ENCODE data around the gene HOXC6.

HOXC6 gene

GRCh38 chr12:53992377-53992889 is 35.8 kb upstream of the HOXC6 start:
- H3K4me1 ChIP-seq (ENCODE audit: control insufficient read depth, insufficient read depth, low read length): peaks cover 5% of the 10 kb centered on the region; the same call in 1 of the 2 replicates

DNA sequence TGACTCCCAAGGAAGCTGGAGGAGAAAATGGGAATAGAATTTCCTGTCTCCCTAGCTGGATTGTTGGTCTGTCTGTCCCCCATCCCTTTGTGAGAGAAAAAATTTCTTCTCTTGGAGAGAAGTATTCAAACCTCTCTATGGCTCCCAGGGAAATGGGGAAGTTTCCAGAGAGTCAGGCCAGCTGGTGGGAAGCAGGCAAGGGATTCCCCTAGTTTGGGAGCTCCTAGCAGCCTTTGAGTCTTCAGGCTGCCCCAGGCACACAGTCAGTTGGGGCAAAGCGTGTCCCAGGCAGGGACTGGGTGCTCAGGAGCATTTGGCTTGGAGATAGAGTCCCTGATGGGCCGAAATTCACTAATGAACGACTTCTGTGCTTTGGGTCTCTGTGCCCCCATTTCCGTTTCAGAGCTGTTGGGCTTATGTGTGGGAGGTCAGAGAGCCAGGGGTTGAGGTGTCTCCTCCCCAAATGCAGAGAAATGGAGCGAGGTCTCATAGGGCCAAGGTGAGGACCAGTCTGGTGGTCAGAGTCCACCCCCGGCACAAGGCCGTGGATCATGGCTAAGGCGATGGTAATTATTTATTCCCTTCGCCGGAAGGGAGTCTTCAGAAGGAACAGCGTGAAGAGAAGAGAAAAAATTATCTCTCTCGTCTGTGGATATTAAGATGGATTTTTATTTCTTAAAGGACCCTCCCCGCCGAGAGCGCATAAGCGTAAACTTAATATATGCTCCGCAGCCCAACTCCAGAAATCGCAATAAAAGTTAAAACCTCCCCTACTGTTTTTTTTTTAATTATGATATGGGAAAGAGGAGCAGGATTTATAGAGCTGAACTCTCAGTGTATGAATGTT is 34.9 kb upstream of the HOXC6 start:
- peak overlapping the region; percentile 51 for H3K9ac ChIP-seq (ENCODE audit: low read length)
- H3K27ac ChIP-seq (ENCODE audit: low read depth, low read length): no peak overlapping the region
- H3K4me1 ChIP-seq (ENCODE audit: control insufficient read depth, insufficient read depth, low read length): peaks cover 5% of the 10 kb centered on the region; the same call in 1 of the 2 replicates
- H3K36me3 ChIP-seq (ENCODE audit: control insufficient read depth, insufficient read depth, low read length): no peaks in the 10 kb centered on the region
- H3K27me3 ChIP-seq (ENCODE audit: control insufficient read depth, insufficient read depth, low read length): peaks cover 100% of the 10 kb centered on the region
- no peaks in the 10 kb centered on the region for H3K9me3 ChIP-seq (ENCODE audit: control insufficient read depth, insufficient read depth, low read depth, low read length)
- H3K4me3 ChIP-seq (ENCODE audit: low read depth, low read length): peak overlapping the region; percentile 44; the same call in 1 of the 2 replicates

More at GRCh38 chr12:53992377-53992889, 35.8 kb upstream of the HOXC6 start:
- no peaks in the 10 kb centered on the region for H3K9me3 ChIP-seq (ENCODE audit: control insufficient read depth, insufficient read depth, low read depth, low read length)
- H3K4me3 ChIP-seq (ENCODE audit: low read depth, low read length): no peak overlapping the region
- no peak overlapping the region for H3K27ac ChIP-seq (ENCODE audit: low read depth, low read length)
- peak overlapping the region; percentile 73 for H3K9ac ChIP-seq (ENCODE audit: low read length)
- H3K27me3 ChIP-seq (ENCODE audit: control insufficient read depth, insufficient read depth, low read length): peaks cover 100% of the 10 kb centered on the region
- H3K36me3 ChIP-seq (ENCODE audit: control insufficient read depth, insufficient read depth, low read length): no peaks in the 10 kb centered on the region

DNA sequence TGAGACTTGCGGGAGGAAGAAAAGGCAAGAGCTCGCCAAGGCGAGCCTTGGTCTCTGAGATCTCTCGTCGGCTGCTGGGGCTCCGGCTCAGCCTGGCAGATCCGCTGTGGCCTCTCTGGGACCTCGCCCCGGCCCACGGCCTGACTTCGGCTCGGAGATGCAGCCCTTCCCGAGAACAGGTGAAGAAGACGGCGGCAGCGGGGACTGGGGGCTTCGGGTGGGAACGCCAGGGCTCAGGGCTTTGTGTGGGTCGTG is 34.3 kb upstream of the HOXC6 start:
- Histone ChIP-seq H3K27me3 (ENCODE audit: control insufficient read depth, insufficient read depth, low read length) (peaks cover 100% of the 10 kb centered on the region), H3K27ac (ENCODE audit: low read depth, low read length) (no peak overlapping the region), H3K36me3 (ENCODE audit: control insufficient read depth, insufficient read depth, low read length) (no peaks in the 10 kb centered on the region), H3K4me3 (ENCODE audit: low read depth, low read length) (peak overlapping the region; percentile 44; the same call in 1 of the 2 replicates), H3K4me1 (ENCODE audit: control insufficient read depth, insufficient read depth, low read length) (peaks cover 5% of the 10 kb centered on the region; the same call in 1 of the 2 replicates), H3K9me3 (ENCODE audit: control insufficient read depth, insufficient read depth, low read depth, low read length) (no peaks in the 10 kb centered on the region), H3K9ac (ENCODE audit: low read length) (peak overlapping the region; percentile 51)

DNA sequence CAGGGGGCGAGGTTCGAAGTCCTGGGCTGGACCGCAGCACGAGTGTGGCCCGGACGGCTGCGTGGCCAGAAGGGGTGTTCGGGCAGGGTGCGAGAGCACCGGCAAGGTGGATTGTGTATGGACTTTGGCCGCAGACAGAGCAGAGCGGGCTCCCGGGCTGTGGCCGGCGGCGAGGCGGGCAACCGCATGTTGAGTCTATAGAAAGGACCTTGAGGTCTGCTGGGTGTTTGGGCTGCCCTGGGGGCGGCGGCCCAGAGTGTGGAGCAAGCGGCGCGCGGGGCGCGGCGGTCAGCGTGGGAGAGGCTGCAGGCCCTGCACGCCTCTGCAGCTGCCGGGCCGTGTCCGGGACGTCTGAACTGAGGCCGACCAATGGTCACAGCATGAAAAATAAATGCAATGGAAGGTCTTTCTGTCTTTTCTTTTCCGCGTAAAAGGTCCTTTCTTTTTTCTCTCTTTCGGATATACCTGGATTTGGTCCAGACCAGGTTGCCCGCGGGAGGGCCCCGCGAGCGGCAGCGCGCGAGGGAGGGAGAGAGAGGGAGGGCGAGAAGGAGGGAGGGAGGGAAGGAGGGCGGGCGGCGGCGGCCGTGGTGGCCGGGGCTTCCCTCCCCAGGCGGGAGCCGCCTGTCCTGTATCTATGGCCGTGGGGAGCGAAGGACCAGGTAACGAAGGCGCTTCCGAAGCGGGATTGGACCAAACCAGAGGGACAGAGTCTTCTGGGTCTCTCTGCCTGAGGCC is 33.8 kb upstream of the HOXC6 start:
- Histone ChIP-seq H3K36me3 (ENCODE audit: control insufficient read depth, insufficient read depth, low read length) (no peaks in the 10 kb centered on the region), H3K27me3 (ENCODE audit: control insufficient read depth, insufficient read depth, low read length) (peaks cover 100% of the 10 kb centered on the region), H3K4me3 (ENCODE audit: low read depth, low read length) (peak overlapping the region; percentile 44; the same call in 1 of the 2 replicates), H3K27ac (ENCODE audit: low read depth, low read length) (no peak overlapping the region), H3K9me3 (ENCODE audit: control insufficient read depth, insufficient read depth, low read depth, low read length) (no peaks in the 10 kb centered on the region), H3K9ac (ENCODE audit: low read length) (peak overlapping the region; percentile 51), H3K4me1 (ENCODE audit: control insufficient read depth, insufficient read depth, low read length) (peaks cover 5% of the 10 kb centered on the region; the same call in 1 of the 2 replicates)

- H3K4me1 ChIP-seq (ENCODE audit: control insufficient read depth, insufficient read depth, low read length): peaks cover 5% of the 10 kb centered on the region; the same call in 1 of the 2 replicates
- peak overlapping the region; percentile 51 for H3K9ac ChIP-seq (ENCODE audit: low read length)
- H3K36me3 ChIP-seq (ENCODE audit: control insufficient read depth, insufficient read depth, low read length): no peaks in the 10 kb centered on the region
- peak overlapping the region; percentile 44 for H3K4me3 ChIP-seq (ENCODE audit: low read depth, low read length)
- H3K27ac ChIP-seq (ENCODE audit: low read depth, low read length): no peak overlapping the region
- H3K27me3 ChIP-seq (ENCODE audit: control insufficient read depth, insufficient read depth, low read length): peaks cover 100% of the 10 kb centered on the region
- H3K9me3 ChIP-seq (ENCODE audit: control insufficient read depth, insufficient read depth, low read depth, low read length): no peaks in the 10 kb centered on the region
Measured at GRCh38 chr12:53995002-53995377, 33.2 kb upstream of the HOXC6 start.

- H3K27ac ChIP-seq (ENCODE audit: low read depth, low read length): no peak overlapping the region
Measured at GRCh38 chr12:53995378-53996239, 32.6 kb upstream of the HOXC6 start.

DNA sequence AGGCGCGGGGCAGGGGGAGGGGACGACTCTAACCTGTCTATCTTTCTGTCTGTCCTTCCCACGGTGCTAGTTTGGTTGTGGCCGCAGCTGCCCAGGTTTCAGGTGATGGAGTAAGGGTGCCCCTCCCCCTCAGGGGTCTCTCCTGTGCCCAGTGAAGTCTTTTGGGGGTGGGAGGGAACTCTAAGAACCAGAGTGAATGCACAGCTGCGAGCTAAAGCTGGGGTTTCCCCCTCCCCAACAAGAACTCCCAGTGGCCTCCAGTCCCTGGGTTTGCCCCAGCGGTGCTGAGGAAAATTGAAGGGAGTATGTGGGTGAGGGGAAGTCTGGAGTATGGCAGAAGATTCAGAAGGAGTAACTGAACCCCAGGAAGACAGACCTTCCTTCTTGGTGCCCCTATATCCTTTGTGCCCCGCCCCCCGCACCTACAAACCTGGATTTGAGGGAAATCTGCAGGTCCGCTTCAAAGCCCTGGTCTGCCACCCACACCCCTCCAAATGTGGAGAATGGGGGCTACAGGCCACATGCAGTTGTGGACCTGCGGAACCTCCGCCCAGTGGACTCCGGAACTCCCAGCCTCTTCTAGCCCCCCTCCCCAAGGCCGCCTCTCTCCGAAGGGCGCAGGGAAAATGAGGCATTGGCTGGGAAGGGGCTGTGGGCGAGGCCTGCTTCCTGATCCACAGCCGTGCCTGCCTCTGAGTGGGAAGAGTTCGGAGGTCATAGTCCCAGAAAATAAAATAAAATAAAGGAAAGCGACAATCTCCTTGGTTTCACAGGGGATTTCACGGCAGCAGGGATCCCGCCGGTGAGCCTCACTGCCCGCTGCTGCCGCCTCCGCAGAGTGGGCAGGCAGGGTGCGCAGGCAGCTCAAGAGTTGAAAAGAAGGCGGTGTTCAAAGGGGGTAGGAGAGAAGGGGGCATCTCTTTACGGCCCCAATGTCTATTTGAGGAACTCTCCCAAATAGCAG is 31.7 kb upstream of the HOXC6 start:
- Histone ChIP-seq H3K36me3 (ENCODE audit: control insufficient read depth, insufficient read depth, low read length) (no peaks in the 10 kb centered on the region), H3K27ac (ENCODE audit: low read depth, low read length) (no peak overlapping the region), H3K4me3 (ENCODE audit: low read depth, low read length) (peak overlapping the region; percentile 44), H3K9me3 (ENCODE audit: control insufficient read depth, insufficient read depth, low read depth, low read length) (no peaks in the 10 kb centered on the region), H3K4me1 (ENCODE audit: control insufficient read depth, insufficient read depth, low read length) (peaks cover 5% of the 10 kb centered on the region; the same call in 1 of the 2 replicates), H3K9ac (ENCODE audit: low read length) (peak overlapping the region; percentile 51), H3K27me3 (ENCODE audit: control insufficient read depth, insufficient read depth, low read length) (peaks cover 100% of the 10 kb centered on the region)

More at GRCh38 chr12:53995378-53996239, 32.6 kb upstream of the HOXC6 start:
- Histone ChIP-seq H3K4me3 (ENCODE audit: low read depth, low read length) (peak overlapping the region; percentile 44), H3K4me1 (ENCODE audit: control insufficient read depth, insufficient read depth, low read length) (peaks cover 5% of the 10 kb centered on the region; the same call in 1 of the 2 replicates), H3K9ac (ENCODE audit: low read length) (peak overlapping the region; percentile 51), H3K27me3 (ENCODE audit: control insufficient read depth, insufficient read depth, low read length) (peaks cover 100% of the 10 kb centered on the region), H3K9me3 (ENCODE audit: control insufficient read depth, insufficient read depth, low read depth, low read length) (no peaks in the 10 kb centered on the region), H3K36me3 (ENCODE audit: control insufficient read depth, insufficient read depth, low read length) (no peaks in the 10 kb centered on the region)

GRCh38 chr12:53997204-53998109 is 30.8 kb upstream of the HOXC6 start:
- Histone ChIP-seq H3K4me3 (ENCODE audit: low read depth, low read length) (peak overlapping the region; percentile 18; the same call in 1 of the 2 replicates), H3K4me1 (ENCODE audit: control insufficient read depth, insufficient read depth, low read length) (peaks cover 5% of the 10 kb centered on the region; the same call in 1 of the 2 replicates), H3K36me3 (ENCODE audit: control insufficient read depth, insufficient read depth, low read length) (no peaks in the 10 kb centered on the region), H3K9me3 (ENCODE audit: control insufficient read depth, insufficient read depth, low read depth, low read length) (no peaks in the 10 kb centered on the region), H3K9ac (ENCODE audit: low read length) (peak overlapping the region; percentile 51), H3K27ac (ENCODE audit: low read depth, low read length) (no peak overlapping the region), H3K27me3 (ENCODE audit: control insufficient read depth, insufficient read depth, low read length) (peaks cover 100% of the 10 kb centered on the region)

Measured in HUES6 (cell line).